ENCODE results near the gene FRMD1.

FRMD1 gene

GRCh38 chr6:168093071-168093505 is 14.1 kb upstream of the FRMD1 start:
- Histone ChIP-seq H3K4me2 (no peak overlapping the region), H3K4me3 (no peak overlapping the region), H3K9ac (no peak overlapping the region), H4K20me1 (no peaks in the 10 kb centered on the region), H3K36me3 (no peaks in the 10 kb centered on the region), H3K27ac (no peak overlapping the region), H3K27me3 (no peaks in the 10 kb centered on the region), H3K4me1 (peaks cover 11 to 33% (median 18%) of the 10 kb centered on the region in 10 experiments; a peak in 19 of 20 replicates), H3K9me3 (replicated peaks in 1 of 11) (0 out of 22 replicates have a peak, but pooled peaks cover 0 to 5% (median 0%) of the 10 kb centered on the region in 11 experiments)
- TF ChIP-seq Cebpa-rat (IDR thresholded peaks at IDR 0.05) = no peak

GRCh38 chr6:168092541-168092940 is 13.5 kb upstream of the FRMD1 start:
- H3K36me3 ChIP-seq = no peaks in the 10 kb centered on the region
- peaks cover 11 to 39% (median 23%) of the 10 kb centered on the region in 10 experiments; a peak in 19 of 20 replicates for H3K4me1 ChIP-seq
- H4K20me1 ChIP-seq = no peaks in the 10 kb centered on the region
- no peak overlapping the region for H3K4me2 ChIP-seq
- TF ChIP-seq Cebpa-rat (IDR thresholded peaks at IDR 0.05) = no peak
- H3K27me3 ChIP-seq = no peaks in the 10 kb centered on the region
- H3K9ac ChIP-seq = no peak overlapping the region
- no peak overlapping the region for H3K27ac ChIP-seq
- H3K9me3 ChIP-seq (replicated peaks in 1 of 11) = 0 out of 22 replicates have a peak, but pooled peaks cover 0 to 5% (median 0%) of the 10 kb centered on the region in 11 experiments
- no peak overlapping the region for H3K4me3 ChIP-seq

DNA sequence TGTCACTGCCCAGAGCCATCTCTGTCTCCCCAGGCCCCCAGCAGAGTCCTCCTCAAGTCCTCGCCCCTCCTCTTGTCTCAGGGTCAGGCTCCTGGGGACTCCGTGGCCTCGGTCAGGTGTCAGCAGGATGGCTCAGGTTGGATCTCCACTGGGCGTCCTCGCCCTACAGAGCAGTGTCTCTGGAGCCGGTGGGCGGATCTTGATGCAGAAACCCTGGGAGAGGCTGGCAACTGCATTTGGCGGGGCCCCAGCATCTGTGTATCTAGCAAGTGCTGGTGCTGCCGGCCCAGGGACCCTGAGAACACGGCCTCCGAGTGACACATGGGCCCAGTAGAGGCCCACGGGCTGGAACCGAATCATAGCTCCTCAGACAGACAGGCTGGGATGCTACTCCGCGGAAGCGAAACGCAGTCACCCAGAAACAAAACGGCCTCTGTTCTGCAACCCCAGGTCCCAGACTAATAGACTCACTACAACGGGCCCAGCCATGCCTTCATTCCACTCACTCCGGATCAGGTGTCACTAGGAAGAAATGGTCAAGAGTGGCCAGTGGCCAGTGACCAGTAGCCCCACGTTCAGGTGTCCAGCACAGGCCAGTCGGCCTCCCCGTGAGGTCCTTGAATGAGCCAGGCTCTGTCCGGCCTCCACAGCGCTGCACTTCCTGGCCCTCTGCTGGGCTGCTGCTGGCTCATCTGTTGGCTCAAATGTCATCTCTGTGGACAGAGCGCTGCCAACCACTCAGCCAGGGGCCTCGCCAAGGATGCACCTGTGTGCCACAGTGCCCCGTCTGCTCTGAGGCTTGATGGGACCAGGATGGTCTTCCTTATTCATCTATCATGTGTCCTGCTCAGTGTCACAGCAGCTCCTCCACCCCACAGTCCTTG is 12.6 kb upstream of the FRMD1 start:
- Histone ChIP-seq H3K36me3 (no peaks in the 10 kb centered on the region), H3K27me3 (peaks cover 0 to 5% (median 0%) of the 10 kb centered on the region in 11 experiments; a peak in 1 of 22 replicates), H3K9me3 (replicated peaks in 1 of 11) (0 out of 22 replicates have a peak, but pooled peaks cover 0 to 5% (median 0%) of the 10 kb centered on the region in 11 experiments), H3K4me2 (no peak overlapping the region), H3K4me1 (peaks cover 11 to 48% (median 32%) of the 10 kb centered on the region in 10 experiments; a peak in 19 of 20 replicates), H3K4me3 (no peak overlapping the region), H3K9ac (no peak overlapping the region), H4K20me1 (no peaks in the 10 kb centered on the region), H3K27ac (no peak overlapping the region)
- TF ChIP-seq Cebpa-rat (IDR thresholded peaks at IDR 0.05) = no peak

GRCh38 chr6:168090706-168091105 is 11.7 kb upstream of the FRMD1 start:
- no peak for TF ChIP-seq Cebpa-rat (IDR thresholded peaks at IDR 0.05)
- Histone ChIP-seq H4K20me1 (no peaks in the 10 kb centered on the region), H3K36me3 (no peaks in the 10 kb centered on the region), H3K27ac (no peak overlapping the region), H3K27me3 (peaks cover 0 to 6% (median 0%) of the 10 kb centered on the region in 11 experiments; a peak in 1 of 22 replicates), H3K4me1 (peaks cover 11 to 54% (median 36%) of the 10 kb centered on the region in 10 experiments; a peak in 19 of 20 replicates), H3K9ac (no peak overlapping the region), H3K9me3 (replicated peaks in 1 of 11) (0 out of 22 replicates have a peak, but pooled peaks cover 0 to 5% (median 0%) of the 10 kb centered on the region in 11 experiments), H3K4me3 (no peak overlapping the region), H3K4me2 (0 out of 22 replicates have a peak overlapping the region, but pooled peaks of 1 of the 11 experiments have one; percentile 5)

GRCh38 chr6:168090064-168090690 is 11.2 kb upstream of the FRMD1 start:
- no peak overlapping the region for H3K4me3 ChIP-seq
- H3K27ac ChIP-seq = no peak overlapping the region; a peak in 1 of 22 replicates
- no peak for TF ChIP-seq Cebpa-rat (IDR thresholded peaks at IDR 0.05)
- peaks cover 0 to 6% (median 0%) of the 10 kb centered on the region in 11 experiments; a peak in 1 of 22 replicates for H3K27me3 ChIP-seq
- H4K20me1 ChIP-seq = no peaks in the 10 kb centered on the region
- no peak overlapping the region for H3K9ac ChIP-seq
- H3K9me3 ChIP-seq (replicated peaks in 1 of 11) = 0 out of 22 replicates have a peak, but pooled peaks cover 0 to 5% (median 0%) of the 10 kb centered on the region in 11 experiments
- H3K4me1 ChIP-seq = peaks cover 11 to 49% (median 36%) of the 10 kb centered on the region in 10 experiments; a peak in 19 of 20 replicates
- no peaks in the 10 kb centered on the region for H3K36me3 ChIP-seq
- peak overlapping the region in 4 of 11 experiments; percentile 54 to 70 (median 62); a peak in 5 of 22 replicates for H3K4me2 ChIP-seq

GRCh38 chr6:168089186-168090063 is 10.4 kb upstream of the FRMD1 start:
- no peaks in the 10 kb centered on the region for H3K36me3 ChIP-seq
- H3K4me3 ChIP-seq = no peak overlapping the region
- H3K9me3 ChIP-seq (replicated peaks in 1 of 11) = 0 out of 22 replicates have a peak, but pooled peaks cover 0 to 5% (median 0%) of the 10 kb centered on the region in 11 experiments
- peak overlapping the region; percentile 11 to 75 (median 57); a peak in 19 of 22 replicates for H3K4me2 ChIP-seq
- 0 out of 22 replicates have a peak overlapping the region, but pooled peaks of 2 of the 11 experiments have one; percentile 8 to 32 for H3K9ac ChIP-seq
- H3K27ac ChIP-seq = peak overlapping the region in 7 of 11 experiments; percentile 9 to 41 (median 26); a peak in 9 of 22 replicates
- TF ChIP-seq Cebpa-rat (IDR thresholded peaks at IDR 0.05) = no peak
- peaks cover 11 to 46% (median 37%) of the 10 kb centered on the region in 10 experiments; a peak in 19 of 20 replicates for H3K4me1 ChIP-seq
- H4K20me1 ChIP-seq = no peaks in the 10 kb centered on the region
- H3K27me3 ChIP-seq = peaks cover 0 to 6% (median 0%) of the 10 kb centered on the region in 11 experiments; a peak in 1 of 22 replicates

DNA sequence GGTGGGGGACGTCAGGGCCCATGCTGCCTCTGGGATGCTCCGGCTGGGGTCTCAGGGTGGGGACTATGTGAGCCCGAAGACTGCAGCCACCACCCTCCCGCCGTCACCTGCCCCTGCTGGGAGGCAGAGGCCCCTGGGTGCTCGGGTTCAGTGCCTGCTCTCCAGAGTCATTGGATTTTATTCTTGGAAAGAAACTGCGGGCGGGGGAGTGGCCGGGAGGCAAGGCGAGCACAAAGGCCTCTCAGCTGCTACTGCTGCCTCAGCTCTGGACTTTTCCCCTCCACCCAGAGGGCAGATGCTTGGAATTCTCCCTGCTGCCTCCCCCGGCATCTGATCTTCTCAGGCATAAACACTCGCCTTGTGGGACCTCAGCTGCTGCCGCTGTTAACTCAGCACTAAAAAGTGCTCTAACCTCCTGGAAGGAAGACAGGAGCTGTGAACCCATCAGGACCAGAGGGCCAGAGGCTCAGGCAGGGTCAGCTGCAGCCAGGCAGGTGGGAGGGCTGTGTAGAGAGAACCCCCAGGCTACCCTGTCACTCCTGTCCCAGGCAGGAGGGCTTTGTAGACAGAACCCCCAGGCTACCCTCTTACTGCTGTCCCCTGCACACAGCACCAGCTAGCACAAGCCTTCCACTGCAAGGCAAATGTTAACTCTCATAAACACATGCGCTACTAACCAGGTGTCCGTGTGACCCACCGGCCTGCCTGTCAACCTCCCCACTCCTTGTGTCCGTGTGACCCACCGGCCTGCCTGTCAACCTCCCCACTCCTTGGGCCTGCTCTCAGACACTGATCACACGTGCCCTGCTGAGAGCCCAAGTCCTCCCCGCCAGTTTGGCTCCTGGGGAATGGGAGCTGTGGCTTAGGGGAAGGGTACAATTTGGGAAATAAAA is 9.4 kb upstream of the FRMD1 start:
- Histone ChIP-seq H3K27ac (peak overlapping the region in 4 of 11 experiments; percentile 21 to 41 (median 28); a peak in 5 of 22 replicates), H3K4me2 (peak overlapping the region; percentile 11 to 75 (median 60); a peak in 18 of 22 replicates), H3K9ac (peak overlapping the region in 3 of 11 experiments; percentile 4 to 32 (median 8); a peak in 1 of 22 replicates), H3K27me3 (peaks cover 0 to 6% (median 0%) of the 10 kb centered on the region in 11 experiments; a peak in 1 of 22 replicates), H3K9me3 (replicated peaks in 1 of 11) (0 out of 22 replicates have a peak, but pooled peaks cover 0 to 5% (median 0%) of the 10 kb centered on the region in 11 experiments), H3K4me1 (peaks cover 11 to 56% (median 44%) of the 10 kb centered on the region in 10 experiments; a peak in 19 of 20 replicates), H3K36me3 (no peaks in the 10 kb centered on the region), H3K4me3 (no peak overlapping the region), H4K20me1 (no peaks in the 10 kb centered on the region)
- no peak for TF ChIP-seq Cebpa-rat (IDR thresholded peaks at IDR 0.05)

All from BLaER1 treated with 17β-estradiol and CSF1 and Interleukin-3, amounts not matched to agents 10 nM and 100 nM (cell line).